ENCODE data around the gene KIRREL3.

The KIRREL3 gene

DNA sequence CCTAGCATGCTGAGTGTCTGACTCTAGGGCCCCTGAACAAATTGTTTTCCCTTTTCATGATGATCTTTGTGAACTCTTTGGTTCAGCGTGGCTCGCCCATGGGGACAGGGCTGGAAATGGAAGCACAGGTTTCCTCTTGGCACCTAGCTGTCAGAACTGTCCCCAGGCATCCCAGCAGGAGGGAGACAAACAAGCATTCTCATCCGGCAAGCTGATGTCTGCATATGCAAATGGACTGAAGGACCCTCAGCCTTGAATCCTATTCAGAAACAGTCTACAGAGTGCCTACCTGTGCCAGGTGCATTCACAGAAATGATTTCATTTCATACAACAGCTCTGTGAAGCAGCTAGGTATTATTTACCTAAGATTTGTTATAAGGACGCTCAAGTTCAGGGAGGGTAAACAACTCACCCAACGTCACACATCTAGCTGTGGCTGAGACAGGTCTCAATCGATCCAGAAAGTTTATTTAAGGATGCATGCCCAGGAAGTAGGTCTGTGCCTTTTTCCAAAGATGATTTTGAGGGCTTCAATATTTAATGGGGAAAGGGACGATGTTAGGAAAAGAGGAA lies 176.4 kb downstream of the KIRREL3 start:
- Histone ChIP-seq H3K4me2 (no peak overlapping the region), H2AFZ (ENCODE audit: low read depth) (no peak overlapping the region), H4K20me1 (ENCODE audit: insufficient read depth) (no peaks in the 10 kb centered on the region), H3K4me1 (ENCODE audit: low read depth, poor library complexity, severe bottlenecking) (no peaks in the 10 kb centered on the region), H3K79me2 (ENCODE audit: insufficient read depth, low read depth) (no peaks in the 10 kb centered on the region), H3K27me3 (ENCODE audit: insufficient read depth, low read depth) (no peaks in the 10 kb centered on the region), H3K4me3 (IDR thresholded peaks at IDR 0.05; ENCODE audit: insufficient read depth, low read depth, low read length) (no peak overlapping the region), H3K36me3 (ENCODE audit: insufficient read depth) (no peaks in the 10 kb centered on the region), H3K27ac (no peak overlapping the region), H3K9ac (no peak overlapping the region)
- TF ChIP-seq, protein P1, sequence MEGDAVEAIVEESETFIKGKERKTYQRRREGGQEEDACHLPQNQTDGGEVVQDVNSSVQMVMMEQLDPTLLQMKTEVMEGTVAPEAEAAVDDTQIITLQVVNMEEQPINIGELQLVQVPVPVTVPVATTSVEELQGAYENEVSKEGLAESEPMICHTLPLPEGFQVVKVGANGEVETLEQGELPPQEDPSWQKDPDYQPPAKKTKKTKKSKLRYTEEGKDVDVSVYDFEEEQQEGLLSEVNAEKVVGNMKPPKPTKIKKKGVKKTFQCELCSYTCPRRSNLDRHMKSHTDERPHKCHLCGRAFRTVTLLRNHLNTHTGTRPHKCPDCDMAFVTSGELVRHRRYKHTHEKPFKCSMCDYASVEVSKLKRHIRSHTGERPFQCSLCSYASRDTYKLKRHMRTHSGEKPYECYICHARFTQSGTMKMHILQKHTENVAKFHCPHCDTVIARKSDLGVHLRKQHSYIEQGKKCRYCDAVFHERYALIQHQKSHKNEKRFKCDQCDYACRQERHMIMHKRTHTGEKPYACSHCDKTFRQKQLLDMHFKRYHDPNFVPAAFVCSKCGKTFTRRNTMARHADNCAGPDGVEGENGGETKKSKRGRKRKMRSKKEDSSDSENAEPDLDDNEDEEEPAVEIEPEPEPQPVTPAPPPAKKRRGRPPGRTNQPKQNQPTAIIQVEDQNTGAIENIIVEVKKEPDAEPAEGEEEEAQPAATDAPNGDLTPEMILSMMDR (conservative IDR thresholded peaks at IDR 0.05; ENCODE audit: low read depth, low read length), result no peak

DNA sequence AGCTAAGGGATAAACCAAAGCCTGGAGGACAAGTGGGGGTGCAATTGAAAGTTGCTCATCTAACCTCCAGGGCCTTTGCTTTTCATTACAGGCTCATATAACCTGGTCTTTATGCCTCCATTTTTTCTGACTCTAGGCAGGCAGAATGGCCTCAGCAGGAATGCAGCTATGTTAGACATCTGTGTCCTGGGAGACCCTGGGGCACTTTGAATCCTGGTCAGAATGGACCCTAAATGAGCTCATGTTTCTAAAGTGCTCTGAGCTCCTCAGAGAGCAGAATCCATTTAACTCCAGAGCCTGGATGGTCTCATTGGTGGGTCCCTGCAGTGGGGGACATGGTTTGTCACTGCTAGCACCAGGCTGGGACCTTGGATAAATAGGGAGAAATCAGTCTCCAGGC lies 177.3 kb downstream of the KIRREL3 start:
- Histone ChIP-seq H3K4me1 (ENCODE audit: low read depth, poor library complexity, severe bottlenecking) (no peaks in the 10 kb centered on the region), H3K4me3 (IDR thresholded peaks at IDR 0.05; ENCODE audit: insufficient read depth, low read depth, low read length) (no peak overlapping the region), H3K27ac (no peak overlapping the region), H3K4me2 (no peak overlapping the region), H4K20me1 (ENCODE audit: insufficient read depth) (no peaks in the 10 kb centered on the region), H3K27me3 (ENCODE audit: insufficient read depth, low read depth) (no peaks in the 10 kb centered on the region), H3K79me2 (ENCODE audit: insufficient read depth, low read depth) (no peaks in the 10 kb centered on the region), H3K36me3 (ENCODE audit: insufficient read depth) (no peaks in the 10 kb centered on the region), H3K9ac (no peak overlapping the region), H2AFZ (ENCODE audit: low read depth) (no peak overlapping the region)
- TF ChIP-seq, protein P1 (conservative IDR thresholded peaks at IDR 0.05; ENCODE audit: low read depth, low read length), result no peak

DNA sequence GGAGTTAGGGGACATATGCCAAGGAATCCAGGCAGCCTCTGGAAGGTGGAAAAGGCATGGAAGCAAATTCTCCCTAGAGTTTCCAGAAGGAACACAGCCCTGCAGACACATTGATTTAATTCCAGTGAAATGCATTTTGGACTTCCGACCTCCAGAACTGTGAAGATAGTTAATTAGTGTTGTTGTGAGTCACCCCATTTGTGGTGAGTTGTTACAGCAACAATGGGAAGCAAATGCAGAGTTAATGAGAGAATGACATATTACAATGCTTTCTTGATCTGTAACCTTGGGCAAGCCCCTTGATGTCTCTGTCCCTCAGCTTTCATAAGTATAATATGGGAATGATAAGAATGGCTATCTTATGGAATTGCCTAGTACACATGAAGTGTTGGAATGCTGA lies 178.7 kb downstream of the KIRREL3 start:
- H3K9ac ChIP-seq, result no peak overlapping the region
- H3K4me1 ChIP-seq (ENCODE audit: low read depth, poor library complexity, severe bottlenecking), result peaks cover 10% of the 10 kb centered on the region
- no peaks in the 10 kb centered on the region for H3K27me3 ChIP-seq (ENCODE audit: insufficient read depth, low read depth)
- H3K79me2 ChIP-seq (ENCODE audit: insufficient read depth, low read depth), result no peaks in the 10 kb centered on the region
- no peaks in the 10 kb centered on the region for H4K20me1 ChIP-seq (ENCODE audit: insufficient read depth)
- H3K4me2 ChIP-seq, result no peak overlapping the region
- TF ChIP-seq, protein P1 (conservative IDR thresholded peaks at IDR 0.05; ENCODE audit: low read depth, low read length), result no peak
- H3K27ac ChIP-seq, result no peak overlapping the region
- no peak overlapping the region for H3K4me3 ChIP-seq (IDR thresholded peaks at IDR 0.05; ENCODE audit: insufficient read depth, low read depth, low read length)
- no peaks in the 10 kb centered on the region for H3K36me3 ChIP-seq (ENCODE audit: insufficient read depth)
- H2AFZ ChIP-seq (ENCODE audit: low read depth), result no peak overlapping the region

DNA sequence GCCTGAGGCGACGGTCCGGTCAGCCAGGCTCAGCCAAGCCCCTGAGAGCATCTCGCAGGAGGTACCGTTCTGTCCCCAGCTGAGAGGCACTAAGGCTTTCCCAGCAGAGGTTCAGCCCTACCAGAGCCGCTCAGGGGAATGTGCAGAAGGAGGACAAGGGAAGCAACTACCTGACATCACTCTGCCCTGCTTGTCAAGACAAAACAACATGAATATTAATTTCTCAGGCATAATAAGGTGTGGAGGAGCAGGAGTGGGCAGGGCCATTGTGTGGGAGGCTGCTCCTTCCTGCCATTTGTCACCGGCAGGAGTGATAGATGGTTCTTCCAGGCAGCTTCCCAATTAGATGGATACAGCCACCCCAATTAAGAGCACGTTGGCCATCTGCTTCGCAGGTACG lies 181.4 kb downstream of the KIRREL3 start:
- TF ChIP-seq, protein P1 (conservative IDR thresholded peaks at IDR 0.05; ENCODE audit: low read depth, low read length), result no peak
- Histone ChIP-seq H3K4me3 (IDR thresholded peaks at IDR 0.05; ENCODE audit: insufficient read depth, low read depth, low read length) (no peak overlapping the region), H3K36me3 (ENCODE audit: insufficient read depth) (no peaks in the 10 kb centered on the region)

More for the DNA sequence above, 181.4 kb downstream of the KIRREL3 start:
- Histone ChIP-seq H3K4me2 (no peak overlapping the region), H3K27me3 (ENCODE audit: insufficient read depth, low read depth) (no peaks in the 10 kb centered on the region), H3K4me1 (ENCODE audit: low read depth, poor library complexity, severe bottlenecking) (peaks cover 18% of the 10 kb centered on the region), H4K20me1 (ENCODE audit: insufficient read depth) (no peaks in the 10 kb centered on the region), H3K27ac (no peak overlapping the region), H3K79me2 (ENCODE audit: insufficient read depth, low read depth) (no peaks in the 10 kb centered on the region), H3K9ac (no peak overlapping the region), H2AFZ (ENCODE audit: low read depth) (no peak overlapping the region)
